ENCODE measurements around the gene AHRR. TPM values are rescaled to one million over a fixed set of nuclear protein-coding genes. Genes with fewer than 3 reads are reported as not detected.

AHRR gene
- total RNA-seq, 1 experiment from 2014 or later: 2.6 TPM

GRCh38 chr5:474840-475661 lies 153.5 kb downstream of the AHRR start:
- Histone ChIP-seq H3K4me3 (ENCODE audit: low read length) (no peak overlapping the region), H3K9ac (ENCODE audit: low read length) (no peak overlapping the region), H3K9me2 (replicated peaks; ENCODE audit: insufficient read depth, low read length) (no peaks in the 10 kb centered on the region), H3K9me3 (ENCODE audit: low read length) (no peaks in the 10 kb centered on the region), H3K4me2 (ENCODE audit: low read depth, low read length, poor library complexity, severe bottlenecking) (no peak overlapping the region), H2AFZ (ENCODE audit: low read length) (no peak overlapping the region), H3K79me2 (ENCODE audit: low read length) (peaks cover 20% of the 10 kb centered on the region), H3K36me3 (ENCODE audit: insufficient read depth, low read length) (peaks cover 9% of the 10 kb centered on the region; the same call in 1 of the 2 replicates), H3K27ac (ENCODE audit: low read length) (no peak overlapping the region), H3K27me3 (ENCODE audit: low read length) (no peaks in the 10 kb centered on the region), H3K4me1 (ENCODE audit: low read length) (peaks cover 57% of the 10 kb centered on the region), H4K20me1 (ENCODE audit: insufficient read depth, low read depth, low read length) (peaks cover 55% of the 10 kb centered on the region)
- peak; percentile 43 for DNase-seq

DNA sequence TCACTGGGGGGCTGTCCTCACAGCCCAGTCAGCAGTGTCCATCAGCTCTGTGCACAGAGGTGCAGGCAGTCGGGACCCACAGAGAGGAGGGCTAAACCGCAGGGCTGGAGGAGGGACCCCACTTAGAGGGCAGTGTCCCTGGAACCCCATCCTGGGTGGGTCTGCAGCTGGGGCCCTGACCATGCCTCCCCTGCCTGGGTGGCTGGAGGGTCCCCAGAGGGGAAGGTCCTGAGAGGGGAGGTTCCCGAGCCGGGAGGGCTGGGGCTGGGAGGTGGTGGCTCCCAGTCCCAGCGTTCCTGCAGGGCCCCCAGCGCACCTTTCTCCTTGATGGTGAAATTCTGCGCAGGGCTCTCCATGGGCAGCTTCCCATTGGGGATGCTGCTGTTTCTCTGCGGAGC lies 154.2 kb downstream of the AHRR start:
- H3K9me3 ChIP-seq (ENCODE audit: low read length): no peaks in the 10 kb centered on the region
- peaks cover 56% of the 10 kb centered on the region for H3K4me1 ChIP-seq (ENCODE audit: low read length)
- H3K27ac ChIP-seq (ENCODE audit: low read length): no peak overlapping the region
- no peaks in the 10 kb centered on the region for H3K27me3 ChIP-seq (ENCODE audit: low read length)
- no peaks in the 10 kb centered on the region for H3K9me2 ChIP-seq (replicated peaks; ENCODE audit: insufficient read depth, low read length)
- peaks cover 55% of the 10 kb centered on the region for H4K20me1 ChIP-seq (ENCODE audit: insufficient read depth, low read depth, low read length)
- H3K79me2 ChIP-seq (ENCODE audit: low read length): peaks cover 20% of the 10 kb centered on the region
- no peak overlapping the region for H3K4me2 ChIP-seq (ENCODE audit: low read depth, low read length, poor library complexity, severe bottlenecking)
- peaks cover 5% of the 10 kb centered on the region; the same call in 1 of the 2 replicates for H3K36me3 ChIP-seq (ENCODE audit: insufficient read depth, low read length)
- no peak overlapping the region for H3K9ac ChIP-seq (ENCODE audit: low read length)
- H3K4me3 ChIP-seq (ENCODE audit: low read length): no peak overlapping the region
- no peak overlapping the region for H2AFZ ChIP-seq (ENCODE audit: low read length)
- peak; percentile 42 for DNase-seq

DNA sequence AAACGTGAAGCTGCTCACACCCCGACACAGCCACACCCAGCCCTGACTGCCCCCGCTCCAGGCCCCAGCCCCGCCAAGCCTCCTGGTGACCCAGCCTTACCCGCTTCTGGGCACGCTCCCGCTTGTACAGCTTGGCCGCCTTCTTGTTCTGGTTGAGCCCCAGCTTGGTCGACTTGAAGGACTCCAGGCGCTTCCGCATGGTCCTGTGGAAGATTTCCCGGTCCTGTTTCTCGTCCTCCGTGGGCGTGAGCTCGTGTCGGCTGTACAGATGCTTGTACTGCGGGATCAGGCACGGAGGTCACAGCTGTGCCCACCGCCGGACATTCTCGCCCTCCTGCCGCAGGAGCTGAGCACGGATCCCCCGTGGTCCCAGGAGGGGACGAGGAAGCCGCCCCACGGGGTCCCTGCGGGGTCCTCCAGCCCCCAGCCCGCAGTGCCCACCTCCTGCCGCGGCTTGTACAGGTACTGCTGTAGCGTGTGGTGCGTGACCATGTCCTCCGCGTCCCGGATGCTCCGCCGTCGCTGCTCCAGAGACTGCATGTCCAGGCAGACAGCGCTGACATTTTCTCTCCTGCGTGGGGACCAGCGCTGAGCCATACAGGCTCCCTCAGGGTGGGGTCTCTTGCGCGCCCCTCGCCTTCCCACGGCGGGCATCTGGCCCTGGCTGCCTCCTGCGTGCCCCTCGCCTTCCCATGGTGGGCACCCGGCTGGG lies 154.7 kb downstream of the AHRR start:
- Histone ChIP-seq H3K79me2 (ENCODE audit: low read length) (peaks cover 15% of the 10 kb centered on the region), H3K9ac (ENCODE audit: low read length) (no peak overlapping the region), H3K27ac (ENCODE audit: low read length) (no peak overlapping the region), H3K4me2 (ENCODE audit: low read depth, low read length, poor library complexity, severe bottlenecking) (no peak overlapping the region), H3K4me1 (ENCODE audit: low read length) (peaks cover 51% of the 10 kb centered on the region), H3K4me3 (ENCODE audit: low read length) (no peak overlapping the region), H3K36me3 (ENCODE audit: insufficient read depth, low read length) (0 out of 2 replicates have a peak, but pooled peaks cover 2% of the 10 kb centered on the region), H2AFZ (ENCODE audit: low read length) (no peak overlapping the region), H3K9me3 (ENCODE audit: low read length) (no peaks in the 10 kb centered on the region), H4K20me1 (ENCODE audit: insufficient read depth, low read depth, low read length) (peaks cover 50% of the 10 kb centered on the region), H3K27me3 (ENCODE audit: low read length) (no peaks in the 10 kb centered on the region), H3K9me2 (replicated peaks; ENCODE audit: insufficient read depth, low read length) (no peaks in the 10 kb centered on the region)
- DNase-seq: peak; percentile 36

DNA sequence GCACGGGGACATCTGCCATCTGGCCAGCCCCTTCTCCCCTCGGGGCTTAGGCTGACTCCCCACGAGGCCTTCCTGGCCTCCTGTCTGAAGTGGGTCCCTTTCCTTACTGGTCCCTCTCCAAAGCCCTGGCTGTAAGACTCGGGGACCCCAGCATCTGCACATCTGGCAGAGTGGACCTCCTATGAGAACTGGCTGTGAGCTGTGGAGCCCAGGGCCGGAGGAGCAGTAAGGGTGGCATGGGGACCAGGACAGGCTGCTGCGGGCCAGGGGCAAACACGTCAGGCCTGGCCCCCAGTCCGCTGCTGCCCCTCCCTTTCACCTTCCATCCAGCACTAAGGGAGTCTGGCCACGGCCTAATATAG lies 155.3 kb downstream of the AHRR start:
- 0 out of 2 replicates have a peak, but pooled peaks cover 2% of the 10 kb centered on the region for H3K36me3 ChIP-seq (ENCODE audit: insufficient read depth, low read length)
- H3K4me2 ChIP-seq (ENCODE audit: low read depth, low read length, poor library complexity, severe bottlenecking): no peak overlapping the region
- H3K27ac ChIP-seq (ENCODE audit: low read length): no peak overlapping the region
- H3K4me3 ChIP-seq (ENCODE audit: low read length): no peak overlapping the region
- H3K9ac ChIP-seq (ENCODE audit: low read length): no peak overlapping the region
- H2AFZ ChIP-seq (ENCODE audit: low read length): no peak overlapping the region
- no peaks in the 10 kb centered on the region for H3K27me3 ChIP-seq (ENCODE audit: low read length)
- no peaks in the 10 kb centered on the region for H3K9me2 ChIP-seq (replicated peaks; ENCODE audit: insufficient read depth, low read length)
- DNase-seq: no peak
- H3K4me1 ChIP-seq (ENCODE audit: low read length): peaks cover 45% of the 10 kb centered on the region
- H3K79me2 ChIP-seq (ENCODE audit: low read length): peaks cover 9% of the 10 kb centered on the region
- no peaks in the 10 kb centered on the region for H3K9me3 ChIP-seq (ENCODE audit: low read length)
- H4K20me1 ChIP-seq (ENCODE audit: insufficient read depth, low read depth, low read length): peaks cover 48% of the 10 kb centered on the region

- Histone ChIP-seq H3K4me1 (ENCODE audit: low read length) (peaks cover 41% of the 10 kb centered on the region), H2AFZ (ENCODE audit: low read length) (no peak overlapping the region), H3K9me2 (replicated peaks; ENCODE audit: insufficient read depth, low read length) (no peaks in the 10 kb centered on the region), H3K9ac (ENCODE audit: low read length) (no peak overlapping the region), H3K9me3 (ENCODE audit: low read length) (no peaks in the 10 kb centered on the region), H3K36me3 (ENCODE audit: insufficient read depth, low read length) (0 out of 2 replicates have a peak, but pooled peaks cover 2% of the 10 kb centered on the region), H3K4me2 (ENCODE audit: low read depth, low read length, poor library complexity, severe bottlenecking) (no peak overlapping the region), H3K27ac (ENCODE audit: low read length) (no peak overlapping the region), H3K4me3 (ENCODE audit: low read length) (no peak overlapping the region), H4K20me1 (ENCODE audit: insufficient read depth, low read depth, low read length) (peaks cover 48% of the 10 kb centered on the region), H3K27me3 (ENCODE audit: low read length) (no peaks in the 10 kb centered on the region), H3K79me2 (ENCODE audit: low read length) (peaks cover 5% of the 10 kb centered on the region)
- no peak for DNase-seq
Observed at GRCh38 chr5:477247-477646, 155.7 kb downstream of the AHRR start.

DNA sequence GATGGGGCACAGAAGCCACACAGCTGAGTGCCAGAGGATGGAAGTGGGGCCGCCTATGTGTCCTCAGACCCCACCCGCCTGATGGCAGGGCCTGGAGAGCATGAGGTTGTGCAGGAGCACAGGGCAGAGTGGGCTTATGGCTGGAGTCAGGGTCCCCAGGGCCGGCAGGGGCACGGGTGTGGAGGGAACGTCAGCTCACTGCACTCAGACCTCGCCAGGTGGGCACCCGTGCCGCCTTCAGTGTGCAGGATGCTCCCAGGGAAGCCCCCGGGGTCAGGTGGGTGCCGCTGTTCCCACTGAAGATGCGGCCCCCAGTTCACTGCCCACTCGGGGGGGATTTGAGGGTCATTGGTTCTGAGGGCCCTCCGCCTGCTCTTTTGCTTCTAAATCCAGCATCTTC lies 156.4 kb downstream of the AHRR start:
- H3K27ac ChIP-seq (ENCODE audit: low read length): no peak overlapping the region
- peak overlapping the region; percentile 43; the same call in 1 of the 2 replicates for H3K4me3 ChIP-seq (ENCODE audit: low read length)
- H3K4me1 ChIP-seq (ENCODE audit: low read length): peaks cover 35% of the 10 kb centered on the region
- peak overlapping the region; percentile 65 for H3K4me2 ChIP-seq (ENCODE audit: low read depth, low read length, poor library complexity, severe bottlenecking)
- DNase-seq: no peak
- H3K79me2 ChIP-seq (ENCODE audit: low read length): no peaks in the 10 kb centered on the region
- H4K20me1 ChIP-seq (ENCODE audit: insufficient read depth, low read depth, low read length): peaks cover 48% of the 10 kb centered on the region
- no peaks in the 10 kb centered on the region for H3K9me3 ChIP-seq (ENCODE audit: low read length)
- no peaks in the 10 kb centered on the region for H3K9me2 ChIP-seq (replicated peaks; ENCODE audit: insufficient read depth, low read length)
- H3K27me3 ChIP-seq (ENCODE audit: low read length): no peaks in the 10 kb centered on the region
- H2AFZ ChIP-seq (ENCODE audit: low read length): no peak overlapping the region
- no peak overlapping the region for H3K9ac ChIP-seq (ENCODE audit: low read length)
- 0 out of 2 replicates have a peak, but pooled peaks cover 2% of the 10 kb centered on the region for H3K36me3 ChIP-seq (ENCODE audit: insufficient read depth, low read length)

DNA sequence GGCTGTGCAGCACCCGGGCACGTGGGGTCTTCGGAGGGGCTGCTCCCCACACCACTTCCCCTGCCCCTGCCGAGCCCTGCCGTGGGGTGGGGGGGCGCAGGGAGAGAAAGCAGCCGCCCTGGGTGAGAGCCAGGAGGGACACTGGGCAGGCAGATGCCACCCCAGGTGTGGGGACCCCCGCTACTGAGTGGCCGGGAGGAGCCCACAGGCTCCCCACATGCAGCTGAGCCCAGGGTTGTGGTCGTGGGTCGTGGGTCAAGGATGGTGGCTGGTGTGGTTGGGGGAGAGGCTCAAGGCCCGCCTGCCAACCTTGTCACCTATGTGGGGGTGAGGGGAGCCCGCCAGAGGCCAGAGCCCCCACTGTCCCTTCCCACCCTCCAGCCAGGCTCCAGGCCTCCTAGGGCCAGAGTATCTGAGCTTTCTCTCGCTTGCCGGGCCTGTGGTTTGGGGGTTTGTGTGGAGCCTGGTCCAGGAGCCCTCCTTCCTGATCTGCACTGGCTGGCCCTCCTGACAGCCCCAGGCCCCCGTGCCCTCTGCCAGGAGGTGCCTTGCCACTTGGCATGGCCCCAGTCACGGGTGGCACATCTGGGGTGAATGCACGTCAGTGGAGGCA lies 157.0 kb downstream of the AHRR start:
- H3K27me3 ChIP-seq (ENCODE audit: low read length): no peaks in the 10 kb centered on the region
- peaks cover 35% of the 10 kb centered on the region for H3K4me1 ChIP-seq (ENCODE audit: low read length)
- H3K4me3 ChIP-seq (ENCODE audit: low read length): peak overlapping the region; percentile 43; the same call in 1 of the 2 replicates
- peaks cover 48% of the 10 kb centered on the region for H4K20me1 ChIP-seq (ENCODE audit: insufficient read depth, low read depth, low read length)
- no peak overlapping the region for H2AFZ ChIP-seq (ENCODE audit: low read length)
- H3K4me2 ChIP-seq (ENCODE audit: low read depth, low read length, poor library complexity, severe bottlenecking): peak overlapping the region; percentile 65
- H3K36me3 ChIP-seq (ENCODE audit: insufficient read depth, low read length): 0 out of 2 replicates have a peak, but pooled peaks cover 2% of the 10 kb centered on the region
- DNase-seq: peak; percentile 60
- H3K9me3 ChIP-seq (ENCODE audit: low read length): no peaks in the 10 kb centered on the region
- H3K9me2 ChIP-seq (replicated peaks; ENCODE audit: insufficient read depth, low read length): no peaks in the 10 kb centered on the region
- peak overlapping the region; percentile 66 for H3K27ac ChIP-seq (ENCODE audit: low read length)
- H3K9ac ChIP-seq (ENCODE audit: low read length): peak overlapping the region; percentile 61
- H3K79me2 ChIP-seq (ENCODE audit: low read length): no peaks in the 10 kb centered on the region

All from Karpas-422 (cell line).